ENCODE data around the gene UBC. TPM values are rescaled to one million over a fixed set of nuclear protein-coding genes. Genes with fewer than 3 reads are reported as not detected.
A peak's percentile ranks its signal among the peaks of the same experiment; 100 is the strongest.

UBC gene
- total and polyA plus RNA-seq, 2 experiments from 2014 or later = 1,267 to 1,410 TPM

GRCh38 chr12:124877423-124877822 lies 37.0 kb downstream of the UBC start:
- Histone ChIP-seq H3K4me2 (no peak overlapping the region), H3K36me3 (replicated peaks; ENCODE audit: insufficient read depth, low read depth) (no peaks in the 10 kb centered on the region), H3K27me3 (no peaks in the 10 kb centered on the region), H3K9me3 (ENCODE audit: low read depth) (no peaks in the 10 kb centered on the region), H2AFZ (no peak overlapping the region), H3K4me3 (no peak overlapping the region), H3K9me2 (replicated peaks; ENCODE audit: insufficient read depth) (no peaks in the 10 kb centered on the region), H3K27ac (no peak overlapping the region), H3K79me2 (no peaks in the 10 kb centered on the region), H4K20me1 (ENCODE audit: insufficient read depth, poor library complexity, severe bottlenecking) (no peaks in the 10 kb centered on the region), H3K4me1 (ENCODE audit: insufficient read depth) (peaks cover 7% of the 10 kb centered on the region)
- 87% methylated on average over 3 of the region's 3 CpGs for WGBS (ENCODE audit: low lambda C conversion rate, missing lambda C conversion rate)
- TF ChIP-seq EZH2phosphoT487 (IDR thresholded peaks at IDR 0.05; ENCODE audit: low read depth, severe bottlenecking, unreplicated experiment) (no peak), EZH2 (IDR thresholded peaks at IDR 0.05; ENCODE audit: borderline replicate concordance) (no peak), CTCF (IDR thresholded peaks at IDR 0.05; ENCODE audit: poor library complexity) (no peak)
- DNase-seq (ENCODE audit: low spot score) = no peak

- Histone ChIP-seq H3K4me3 (no peak overlapping the region), H3K36me3 (replicated peaks; ENCODE audit: insufficient read depth, low read depth) (no peaks in the 10 kb centered on the region), H4K20me1 (ENCODE audit: insufficient read depth, poor library complexity, severe bottlenecking) (no peaks in the 10 kb centered on the region), H3K79me2 (no peaks in the 10 kb centered on the region), H3K27me3 (no peaks in the 10 kb centered on the region), H3K4me2 (no peak overlapping the region), H3K27ac (peak overlapping the region; percentile 67), H3K9me2 (replicated peaks; ENCODE audit: insufficient read depth) (no peaks in the 10 kb centered on the region), H3K4me1 (ENCODE audit: insufficient read depth) (peaks cover 7% of the 10 kb centered on the region), H2AFZ (no peak overlapping the region), H3K9me3 (ENCODE audit: low read depth) (no peaks in the 10 kb centered on the region)
- TF ChIP-seq EZH2 (IDR thresholded peaks at IDR 0.05; ENCODE audit: borderline replicate concordance) (no peak), CTCF (IDR thresholded peaks at IDR 0.05; ENCODE audit: poor library complexity) (no peak)
- DNase-seq (ENCODE audit: low spot score) = no peak
- WGBS (ENCODE audit: low lambda C conversion rate, missing lambda C conversion rate) = 71% methylated on average over 2 of the region's 2 CpGs
Observed at GRCh38 chr12:124876171-124876570, 38.3 kb downstream of the UBC start.

- Histone ChIP-seq H4K20me1 (ENCODE audit: insufficient read depth, poor library complexity, severe bottlenecking) (no peaks in the 10 kb centered on the region), H3K27ac (peak overlapping the region; percentile 67), H3K27me3 (no peaks in the 10 kb centered on the region), H3K4me2 (no peak overlapping the region), H3K9me3 (ENCODE audit: low read depth) (no peaks in the 10 kb centered on the region), H3K4me3 (no peak overlapping the region), H3K36me3 (replicated peaks; ENCODE audit: insufficient read depth, low read depth) (no peaks in the 10 kb centered on the region), H3K79me2 (no peaks in the 10 kb centered on the region), H2AFZ (no peak overlapping the region), H3K9me2 (replicated peaks; ENCODE audit: insufficient read depth) (no peaks in the 10 kb centered on the region), H3K4me1 (ENCODE audit: insufficient read depth) (peaks cover 7% of the 10 kb centered on the region)
- DNase-seq (ENCODE audit: low spot score) = no peak
- WGBS (ENCODE audit: low lambda C conversion rate, missing lambda C conversion rate) = 36% methylated on average over 2 of the region's 2 CpGs
- TF ChIP-seq EZH2phosphoT487 (IDR thresholded peaks at IDR 0.05; ENCODE audit: low read depth, severe bottlenecking, unreplicated experiment) (no peak), EZH2 (IDR thresholded peaks at IDR 0.05; ENCODE audit: borderline replicate concordance) (no peak), CTCF (IDR thresholded peaks at IDR 0.05; ENCODE audit: poor library complexity) (no peak)
Observed at GRCh38 chr12:124875803-124876132, 38.7 kb downstream of the UBC start.

All from hepatocyte (in vitro differentiated cells).